Measurements from ENCODE around the gene PDP2.

PDP2 gene

DNA sequence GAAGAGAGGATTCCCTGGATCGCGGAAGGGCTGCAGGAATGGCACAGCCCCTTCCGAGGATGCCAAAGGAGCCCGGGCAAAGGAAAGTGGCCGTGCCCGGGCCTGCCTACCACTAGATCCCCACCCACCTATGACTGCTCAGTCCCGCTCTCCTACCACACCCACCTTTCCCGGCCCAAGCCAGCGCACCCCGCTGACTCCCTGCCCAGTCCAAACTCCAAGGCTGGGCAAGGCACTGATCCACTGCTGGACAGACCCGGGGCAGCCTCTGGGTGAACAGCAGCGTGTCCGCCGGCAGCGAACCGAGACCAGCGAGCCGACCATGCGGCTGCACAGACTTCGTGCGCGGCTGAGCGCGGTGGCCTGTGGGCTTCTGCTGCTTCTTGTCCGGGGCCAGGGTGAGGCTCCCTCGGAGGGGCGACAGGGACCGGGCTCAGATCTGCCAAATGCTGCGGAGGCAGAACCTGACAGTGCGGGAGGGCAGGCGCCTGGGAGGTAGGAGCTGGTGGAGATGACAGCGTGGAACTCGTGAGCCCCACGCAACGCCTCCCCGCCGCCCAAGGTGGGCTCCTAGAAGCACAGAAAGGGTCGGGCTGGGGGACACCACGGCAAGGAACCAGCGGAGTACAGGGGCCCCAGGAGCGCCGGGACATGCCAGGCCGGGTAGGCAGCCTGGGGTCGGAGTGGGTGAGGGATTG, 55.1 kb downstream of the PDP2 start, which contains the start of gene CES2:
CES2 (plus strand) TSS at position 203 of the 698 bp plus-strand sequence; CDS start at position 323, 120 bp downstream.
- DNase-seq (ENCODE audit: low read depth in 2 of 2), result no peak

- DNase-seq (ENCODE audit: low read depth in 2 of 2), result no peak
Observed at GRCh38 chr16:66936462-66936861, 56.1 kb downstream of the PDP2 start.

DNA sequence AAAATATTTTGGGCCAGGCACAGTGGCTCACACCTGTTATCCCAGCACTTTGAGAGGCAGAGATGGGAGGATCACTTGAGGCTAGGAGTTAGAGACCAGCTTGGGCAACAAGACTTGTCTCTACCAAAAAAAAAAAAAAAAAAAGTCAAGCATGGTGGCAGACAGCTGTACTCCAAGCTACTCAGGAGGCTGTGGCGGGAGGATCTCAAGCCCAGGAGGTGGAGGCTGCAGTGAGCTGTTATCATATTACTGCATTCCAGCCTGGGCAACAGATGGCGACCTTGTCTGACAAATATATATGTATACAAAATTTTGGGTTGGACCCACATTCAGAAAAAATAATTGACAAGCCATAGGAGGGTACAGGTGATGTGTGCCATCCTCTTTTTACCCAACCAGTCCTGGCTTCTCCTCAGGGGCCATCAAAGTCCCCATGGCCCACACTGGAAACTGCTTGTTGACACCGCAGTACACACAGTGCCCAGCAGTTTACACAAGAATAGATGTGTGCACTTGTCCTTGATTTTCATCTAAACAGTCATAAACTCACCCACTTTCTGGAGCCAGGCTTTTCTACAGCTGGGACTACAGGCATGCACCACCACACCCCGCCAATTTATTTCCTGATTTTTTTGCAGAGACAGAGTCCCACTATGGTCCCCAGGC, 56.7 kb downstream of the PDP2 start:
- no peak for DNase-seq (ENCODE audit: low read depth in 2 of 2)

GRCh38 chr16:66937725-66938337, 57.5 kb downstream of the PDP2 start:
- no peak for DNase-seq (ENCODE audit: low read depth in 2 of 2)

- no peak for DNase-seq (ENCODE audit: low read depth in 2 of 2)
Observed at GRCh38 chr16:66939366-66939765, 59.1 kb downstream of the PDP2 start.

DNA sequence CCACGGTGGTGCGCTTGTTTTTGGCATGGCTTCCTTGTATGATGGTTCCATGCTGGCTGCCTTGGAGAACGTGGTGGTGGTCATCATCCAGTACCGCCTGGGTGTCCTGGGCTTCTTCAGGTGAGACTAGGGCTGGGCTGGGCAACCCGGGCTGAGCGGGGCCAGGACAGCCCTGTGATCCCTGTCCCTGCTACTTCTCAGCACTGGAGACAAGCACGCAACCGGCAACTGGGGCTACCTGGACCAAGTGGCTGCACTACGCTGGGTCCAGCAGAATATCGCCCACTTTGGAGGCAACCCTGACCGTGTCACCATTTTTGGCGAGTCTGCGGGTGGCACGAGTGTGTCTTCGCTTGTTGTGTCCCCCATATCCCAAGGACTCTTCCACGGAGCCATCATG, 59.9 kb downstream of the PDP2 start:
- DNase-seq (ENCODE audit: low read depth in 2 of 2), result no peak

Data from stimulated activated CD8-positive, alpha-beta memory T cell treated with anti-CD3 and anti-CD28 coated beads, Interleukin-2, amount 100 ng/mL, for 1 hour (primary cell).